ENCODE results near the gene ABR.
"Not testable (repeated sequence)": the region's sequence is repeated elsewhere in the genome, so short reads cannot be mapped to it uniquely, and the experiment has no call there.

ABR gene

DNA sequence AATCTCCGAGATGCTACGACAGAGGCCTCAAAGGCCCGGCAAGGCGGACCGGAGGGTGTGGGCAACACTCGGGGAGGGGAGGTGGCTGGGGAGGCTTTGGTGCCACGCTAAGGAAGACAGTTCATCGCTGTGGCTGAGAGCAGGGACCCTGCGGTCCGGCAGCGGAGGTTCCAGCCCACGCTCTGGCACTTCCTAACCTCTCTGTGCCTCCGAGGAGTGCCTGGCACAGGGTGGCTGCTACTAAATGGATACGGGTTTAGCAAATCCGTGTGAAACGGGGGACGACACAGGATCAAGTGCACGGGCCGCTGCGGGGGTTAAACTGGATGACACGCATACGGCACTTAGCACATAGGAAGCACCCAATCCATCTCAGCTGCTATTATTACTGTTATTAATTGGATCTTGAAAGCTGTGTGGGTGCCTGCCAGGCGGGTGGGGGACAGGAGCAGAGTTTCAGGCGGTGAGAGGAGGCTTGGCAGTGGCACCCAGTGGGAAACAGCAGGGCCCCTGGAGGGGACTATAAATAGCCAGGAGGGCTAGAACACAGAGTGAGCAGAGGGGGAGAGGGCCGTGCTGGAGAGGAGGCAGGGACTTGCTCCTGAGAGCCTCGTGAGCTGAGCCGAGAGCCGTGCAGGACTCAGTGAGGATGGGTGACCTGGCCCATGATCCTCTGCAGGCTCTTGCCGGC lies 45.0 kb downstream of the ABR start:
- DNase-seq (ENCODE audit: low read depth), result no peak
- no peak overlapping the region for H3K4me3 ChIP-seq (ENCODE audit: low read depth, low read length)
- TF ChIP-seq, protein P1, sequence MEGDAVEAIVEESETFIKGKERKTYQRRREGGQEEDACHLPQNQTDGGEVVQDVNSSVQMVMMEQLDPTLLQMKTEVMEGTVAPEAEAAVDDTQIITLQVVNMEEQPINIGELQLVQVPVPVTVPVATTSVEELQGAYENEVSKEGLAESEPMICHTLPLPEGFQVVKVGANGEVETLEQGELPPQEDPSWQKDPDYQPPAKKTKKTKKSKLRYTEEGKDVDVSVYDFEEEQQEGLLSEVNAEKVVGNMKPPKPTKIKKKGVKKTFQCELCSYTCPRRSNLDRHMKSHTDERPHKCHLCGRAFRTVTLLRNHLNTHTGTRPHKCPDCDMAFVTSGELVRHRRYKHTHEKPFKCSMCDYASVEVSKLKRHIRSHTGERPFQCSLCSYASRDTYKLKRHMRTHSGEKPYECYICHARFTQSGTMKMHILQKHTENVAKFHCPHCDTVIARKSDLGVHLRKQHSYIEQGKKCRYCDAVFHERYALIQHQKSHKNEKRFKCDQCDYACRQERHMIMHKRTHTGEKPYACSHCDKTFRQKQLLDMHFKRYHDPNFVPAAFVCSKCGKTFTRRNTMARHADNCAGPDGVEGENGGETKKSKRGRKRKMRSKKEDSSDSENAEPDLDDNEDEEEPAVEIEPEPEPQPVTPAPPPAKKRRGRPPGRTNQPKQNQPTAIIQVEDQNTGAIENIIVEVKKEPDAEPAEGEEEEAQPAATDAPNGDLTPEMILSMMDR (IDR thresholded peaks at IDR 0.05; ENCODE audit: low read depth, low read length, missing control alignments), result no peak

DNA sequence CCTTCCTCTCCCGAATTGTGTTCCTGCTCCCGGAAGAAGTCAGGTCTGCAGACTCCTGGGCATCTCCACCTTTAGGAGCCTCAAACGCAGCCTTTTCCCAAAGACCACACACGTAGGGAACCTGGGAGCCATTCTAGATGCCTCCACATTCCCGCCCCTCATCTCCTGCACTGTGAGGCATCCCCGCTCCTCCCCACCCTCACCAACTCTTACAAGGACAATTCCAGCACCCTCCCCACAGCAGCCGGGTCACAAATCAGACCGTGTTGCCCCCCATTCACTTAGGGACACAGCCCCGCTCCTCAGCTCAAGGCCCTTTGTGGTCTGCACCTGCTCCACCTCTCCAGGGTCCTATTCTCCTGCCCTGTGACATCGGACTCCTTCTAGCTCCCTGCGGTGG lies 49.6 kb downstream of the ABR start:
- TF ChIP-seq, protein P1 (IDR thresholded peaks at IDR 0.05; ENCODE audit: low read depth, low read length, missing control alignments), result no peak
- no peak for DNase-seq (ENCODE audit: low read depth)
- no peak overlapping the region for H3K4me3 ChIP-seq (ENCODE audit: low read depth, low read length)

DNA sequence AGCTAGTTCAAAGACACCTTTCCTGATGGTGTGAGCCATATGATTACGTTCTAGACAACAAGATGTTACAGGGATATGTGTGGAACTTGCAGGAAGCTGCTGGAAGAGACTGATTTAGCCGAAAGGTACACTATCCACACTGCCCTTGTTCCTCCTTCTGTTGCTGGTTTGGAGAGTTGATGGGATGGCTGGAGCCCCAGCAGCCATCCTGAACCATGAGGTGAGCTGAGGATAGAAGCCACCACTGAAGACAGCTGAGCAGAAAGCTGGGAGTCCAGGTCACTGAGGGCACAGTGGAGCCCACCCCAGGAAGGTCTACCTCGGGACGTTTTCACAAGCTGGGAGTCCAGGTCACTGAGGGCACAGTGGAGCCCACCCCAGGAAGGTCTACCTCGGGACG lies 51.3 kb downstream of the ABR start:
- not testable (repeated sequence) for DNase-seq (ENCODE audit: low read depth)

DNA sequence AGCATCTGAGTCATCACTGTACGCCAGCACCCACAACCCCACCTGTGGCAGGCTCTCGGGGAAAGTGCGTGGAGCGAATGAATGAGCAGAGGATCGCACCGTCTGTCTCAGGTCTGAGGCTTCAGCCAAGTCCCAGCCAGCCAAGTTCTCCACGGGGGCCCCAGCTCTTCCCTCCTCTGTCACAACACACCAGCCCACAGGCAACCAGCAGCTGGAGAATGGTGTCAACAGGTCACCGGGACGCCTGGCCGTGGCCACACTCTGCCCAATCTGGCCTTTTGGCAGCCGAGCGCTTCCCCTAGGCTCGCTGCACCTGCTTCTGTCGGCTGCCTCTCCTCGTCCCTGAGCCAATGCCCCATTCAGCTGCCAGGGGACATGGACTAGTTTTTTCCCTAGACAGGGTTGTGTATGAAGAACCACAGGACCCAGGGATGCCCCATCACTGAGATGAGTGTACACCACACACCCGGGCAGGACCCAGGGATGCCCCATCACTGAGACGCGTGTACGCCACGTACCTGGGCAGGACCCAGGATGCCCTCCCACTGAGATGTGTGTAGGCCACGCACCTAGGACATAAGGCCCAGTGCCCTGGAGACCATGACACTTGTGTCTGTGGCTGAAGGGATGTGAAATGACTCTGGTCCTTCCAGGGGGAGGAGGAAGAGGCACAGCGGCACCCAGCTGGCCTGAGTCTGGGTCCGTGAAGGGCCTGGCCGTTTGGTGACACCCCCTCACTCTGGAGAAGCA lies 52.8 kb downstream of the ABR start:
- no peak overlapping the region for H3K4me3 ChIP-seq (ENCODE audit: low read depth, low read length)
- no peak for DNase-seq (ENCODE audit: low read depth)
- TF ChIP-seq, protein P1 (IDR thresholded peaks at IDR 0.05; ENCODE audit: low read depth, low read length, missing control alignments), result no peak

More for the DNA sequence above, 51.3 kb downstream of the ABR start:
- H3K4me3 ChIP-seq (ENCODE audit: low read depth, low read length), result not testable (repeated sequence)

DNA sequence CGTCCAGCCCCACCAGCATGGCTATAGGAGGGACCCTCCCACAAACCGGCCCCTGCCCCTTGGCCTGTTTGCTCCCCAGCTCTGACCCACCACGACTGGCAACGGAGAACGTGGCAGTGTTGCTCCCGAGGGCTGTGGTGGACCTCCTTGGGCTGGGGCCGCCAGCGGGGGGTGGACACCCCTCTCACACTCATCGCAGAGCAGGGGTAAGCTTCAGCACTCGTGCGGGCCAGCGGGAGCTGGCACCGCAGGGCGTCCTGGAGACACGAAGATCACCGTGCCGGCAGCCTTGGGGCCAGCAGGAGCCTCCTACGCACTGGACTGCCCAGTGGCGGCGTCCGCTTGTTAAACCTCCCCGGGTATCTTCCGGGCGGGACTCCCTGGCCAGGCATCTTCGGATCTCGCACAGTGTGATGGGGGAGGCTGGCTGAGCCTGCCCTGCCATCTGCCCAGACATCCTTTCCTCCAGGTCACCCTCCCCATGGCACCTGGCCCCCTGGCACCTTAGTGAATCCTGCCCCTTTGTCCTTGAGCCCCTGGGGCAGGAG lies 53.5 kb downstream of the ABR start:
- no peak for DNase-seq (ENCODE audit: low read depth)
- TF ChIP-seq, protein P1 (IDR thresholded peaks at IDR 0.05; ENCODE audit: low read depth, low read length, missing control alignments), result no peak
- no peak overlapping the region for H3K4me3 ChIP-seq (ENCODE audit: low read depth, low read length)

DNA sequence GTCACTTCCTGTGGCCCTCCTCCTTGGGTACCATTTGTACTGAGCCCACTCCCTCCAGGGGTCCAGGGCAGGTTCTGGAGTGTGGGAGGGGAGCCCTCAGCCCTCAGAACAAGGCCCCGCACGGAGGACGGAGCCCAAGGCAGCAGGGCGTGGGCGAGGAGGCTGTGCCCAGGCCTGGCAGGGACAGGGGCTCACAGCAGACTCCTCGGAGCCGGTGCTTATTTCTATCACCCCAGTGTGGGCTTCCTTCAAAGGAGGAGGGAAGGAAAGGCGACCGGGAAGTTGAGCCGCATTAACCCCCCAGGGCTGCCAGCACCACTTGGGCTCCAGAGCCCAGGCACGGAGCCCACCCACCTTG lies 54.0 kb downstream of the ABR start:
- no peak for DNase-seq (ENCODE audit: low read depth)
- TF ChIP-seq, protein P1 (IDR thresholded peaks at IDR 0.05; ENCODE audit: low read depth, low read length, missing control alignments), result no peak
- no peak overlapping the region for H3K4me3 ChIP-seq (ENCODE audit: low read depth, low read length)

DNA sequence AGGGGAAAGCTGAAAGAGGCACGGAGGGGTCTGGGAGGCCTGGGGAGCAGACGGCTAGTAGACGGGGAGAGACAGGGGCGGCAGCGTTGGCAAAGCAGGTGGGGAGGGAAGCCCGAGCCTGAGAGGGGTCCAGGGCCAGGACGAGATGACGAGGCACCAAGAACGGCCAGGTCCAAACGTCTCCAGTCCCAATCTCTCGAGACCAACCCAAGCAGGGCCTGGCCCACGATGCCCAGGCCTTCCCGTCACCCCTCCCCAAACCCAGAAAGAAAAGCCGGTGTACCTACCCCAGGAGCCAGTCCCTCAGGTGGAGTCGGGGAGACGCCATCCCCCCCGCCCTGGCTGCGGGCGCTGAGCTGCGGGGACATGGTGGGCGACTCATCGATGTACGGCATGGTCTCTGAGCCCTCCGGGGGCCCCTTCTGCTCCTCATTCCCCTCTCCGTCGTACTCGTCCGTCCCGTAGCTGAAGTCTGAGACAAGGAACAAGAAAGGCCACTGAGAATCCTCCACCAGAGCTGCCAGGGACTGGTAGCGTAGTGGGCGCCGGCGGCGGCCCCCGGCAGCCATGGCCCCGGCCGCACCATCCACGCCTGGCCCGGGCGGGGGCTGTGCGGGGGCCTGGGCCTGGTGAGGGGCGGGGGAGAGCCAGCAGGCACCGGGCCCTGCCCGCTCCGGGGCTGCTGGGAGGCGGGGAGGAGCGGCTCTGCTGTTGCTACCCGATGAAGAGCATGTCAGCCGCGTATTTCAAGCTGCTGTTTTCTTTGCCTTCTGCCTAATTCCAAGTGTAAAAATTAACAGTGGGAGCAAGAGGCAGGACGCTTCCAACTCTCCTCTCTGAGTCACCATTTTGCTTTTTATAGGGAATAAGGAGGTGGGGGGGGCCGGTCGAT lies 54.6 kb downstream of the ABR start:
- H3K4me3 ChIP-seq (ENCODE audit: low read depth, low read length), result no peak overlapping the region
- no peak for DNase-seq (ENCODE audit: low read depth)
- TF ChIP-seq, protein P1 (IDR thresholded peaks at IDR 0.05; ENCODE audit: low read depth, low read length, missing control alignments), result no peak

All from GM12864 (cell line).